Stimulated activated CD4-positive, alpha-beta T cell treated with anti-CD3 and anti-CD28 coated beads, TNF-alpha, amount 100 ng/mL, for 24 hours (primary cell): ENCODE results near the gene WDPCP.
"Not testable (repeated sequence)": the region's sequence is repeated elsewhere in the genome, so short reads cannot be mapped to it uniquely, and the experiment has no call there.

Experiments used
- DNase-seq, 3 experiments: peaks; one replicate each; pipeline ENCODE4 v3.0.0-alpha.2; 2020; ENCODE audit warnings: low read depth in 3 of 3

Gene WDPCP

GRCh38 chr2:63364866-63365265 lies 223.4 kb downstream of the WDPCP start:
- no peak for DNase-seq

GRCh38 chr2:63357722-63358121 lies 230.6 kb downstream of the WDPCP start:
- not testable (repeated sequence) for DNase-seq

- DNase-seq = no peak
Measured at GRCh38 chr2:63347361-63347760, 240.9 kb downstream of the WDPCP start.

GRCh38 chr2:63346411-63346810 lies 241.9 kb downstream of the WDPCP start:
- no peak for DNase-seq

GRCh38 chr2:63345285-63345633 lies 243.0 kb downstream of the WDPCP start:
- DNase-seq = no peak

- DNase-seq = no peak
Measured at GRCh38 chr2:63344575-63345284, 243.5 kb downstream of the WDPCP start.

GRCh38 chr2:63343397-63344109 lies 244.7 kb downstream of the WDPCP start:
- DNase-seq = no peak

- no peak for DNase-seq
Measured at GRCh38 chr2:63340443-63340842, 247.8 kb downstream of the WDPCP start.

GRCh38 chr2:63334910-63335309 lies 253.4 kb downstream of the WDPCP start:
- no peak for DNase-seq

GRCh38 chr2:63326473-63326872 lies 261.8 kb downstream of the WDPCP start:
- no peak for DNase-seq

- not testable (repeated sequence) for DNase-seq
Measured at GRCh38 chr2:63323662-63324061, 264.6 kb downstream of the WDPCP start.

GRCh38 chr2:63321973-63322372 lies 266.3 kb downstream of the WDPCP start:
- DNase-seq = not testable (repeated sequence)

- DNase-seq = no peak
Measured at GRCh38 chr2:63320669-63321068, 267.6 kb downstream of the WDPCP start.

- no peak for DNase-seq
Measured at GRCh38 chr2:63310614-63311013, 277.7 kb downstream of the WDPCP start.

GRCh38 chr2:63301481-63301880 lies 286.8 kb downstream of the WDPCP start:
- DNase-seq = no peak

- no peak for DNase-seq
Measured at GRCh38 chr2:63300835-63301234, 287.4 kb downstream of the WDPCP start.

- no peak for DNase-seq
Measured at GRCh38 chr2:63287956-63288355, 300.3 kb downstream of the WDPCP start.

GRCh38 chr2:63286520-63286919 lies 301.8 kb downstream of the WDPCP start:
- DNase-seq = not testable (repeated sequence)

- DNase-seq = no peak
Measured at GRCh38 chr2:63283273-63283672, 305.0 kb downstream of the WDPCP start.

GRCh38 chr2:63272560-63272959 lies 315.7 kb downstream of the WDPCP start:
- DNase-seq = no peak

GRCh38 chr2:63270717-63271116 lies 317.6 kb downstream of the WDPCP start:
- no peak for DNase-seq

- no peak for DNase-seq
Measured at GRCh38 chr2:63268946-63269345, 319.3 kb downstream of the WDPCP start.

- DNase-seq = no peak
Measured at GRCh38 chr2:63261137-63261621, 327.1 kb downstream of the WDPCP start.
